GM21390 (cell line): ENCODE results near the gene PEX14.

Experiments used
- ATAC-seq: cut with Tn5 transposase; IDR thresholded peaks from one replicate; pipeline ENCODE4 v1.9.1; 2021; ENCODE audit not compliant: unreplicated experiment

PEX14 gene

DNA sequence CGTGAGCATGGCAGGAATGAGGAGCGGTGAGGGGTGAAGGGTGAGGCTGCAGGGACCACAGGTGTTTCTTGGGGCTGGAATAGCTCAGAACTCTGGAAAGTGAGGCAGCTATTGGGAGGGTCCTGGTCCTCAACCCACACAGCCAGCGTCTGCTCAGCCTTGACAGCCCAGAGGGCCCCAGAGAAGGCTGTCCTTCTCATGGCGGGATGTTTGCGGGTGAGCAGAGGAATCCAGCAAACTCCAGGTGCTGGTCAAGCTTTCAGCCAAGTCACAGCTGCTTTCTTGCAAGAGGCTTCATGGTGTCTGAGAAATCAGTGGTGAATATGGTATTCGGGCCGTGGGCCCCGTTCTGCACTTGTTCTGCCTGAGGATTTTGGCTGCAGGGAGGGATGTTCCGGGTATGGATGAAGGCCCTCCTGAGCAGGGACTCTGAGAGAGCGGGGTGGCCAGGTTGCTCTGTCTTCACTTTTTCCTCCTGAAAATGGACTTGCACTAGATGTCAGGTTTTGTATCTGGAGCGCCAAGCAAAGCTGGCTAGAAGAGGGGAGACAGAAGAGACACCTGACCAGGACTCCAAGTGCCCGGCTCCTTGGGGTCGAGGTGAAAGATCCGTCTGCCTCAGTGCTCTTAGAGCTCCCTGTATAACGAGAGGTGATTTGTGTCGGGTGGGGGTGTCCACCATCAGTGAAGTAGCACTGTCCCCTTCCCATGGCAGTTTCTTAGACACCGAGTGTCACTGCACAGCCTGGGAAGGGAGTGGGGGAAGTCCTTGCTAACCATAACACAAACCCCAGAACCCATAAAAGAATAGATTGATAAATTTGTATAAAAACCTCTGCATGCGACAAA is 139.9 kb downstream of the PEX14 start:
- ATAC-seq = no peak

DNA sequence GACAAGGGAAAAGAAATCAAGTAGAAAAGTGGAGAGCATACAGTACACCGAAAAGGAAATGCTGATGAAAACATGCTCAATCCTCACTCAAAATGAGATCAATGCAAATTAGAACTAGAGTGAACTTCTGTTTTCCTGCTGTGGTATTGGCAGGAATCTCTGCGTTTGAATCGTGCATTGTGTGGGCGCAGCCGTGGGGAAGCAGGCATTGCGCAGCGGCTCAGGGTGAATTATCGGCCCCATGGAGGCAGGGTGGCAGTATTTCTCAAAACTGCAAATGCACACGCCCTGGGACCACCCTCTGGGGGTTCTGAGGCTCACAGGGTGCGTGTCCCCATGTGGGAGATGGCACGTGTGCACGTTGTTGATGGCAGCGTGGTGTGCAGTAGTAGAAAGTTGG is 140.6 kb downstream of the PEX14 start:
- ATAC-seq = no peak

DNA sequence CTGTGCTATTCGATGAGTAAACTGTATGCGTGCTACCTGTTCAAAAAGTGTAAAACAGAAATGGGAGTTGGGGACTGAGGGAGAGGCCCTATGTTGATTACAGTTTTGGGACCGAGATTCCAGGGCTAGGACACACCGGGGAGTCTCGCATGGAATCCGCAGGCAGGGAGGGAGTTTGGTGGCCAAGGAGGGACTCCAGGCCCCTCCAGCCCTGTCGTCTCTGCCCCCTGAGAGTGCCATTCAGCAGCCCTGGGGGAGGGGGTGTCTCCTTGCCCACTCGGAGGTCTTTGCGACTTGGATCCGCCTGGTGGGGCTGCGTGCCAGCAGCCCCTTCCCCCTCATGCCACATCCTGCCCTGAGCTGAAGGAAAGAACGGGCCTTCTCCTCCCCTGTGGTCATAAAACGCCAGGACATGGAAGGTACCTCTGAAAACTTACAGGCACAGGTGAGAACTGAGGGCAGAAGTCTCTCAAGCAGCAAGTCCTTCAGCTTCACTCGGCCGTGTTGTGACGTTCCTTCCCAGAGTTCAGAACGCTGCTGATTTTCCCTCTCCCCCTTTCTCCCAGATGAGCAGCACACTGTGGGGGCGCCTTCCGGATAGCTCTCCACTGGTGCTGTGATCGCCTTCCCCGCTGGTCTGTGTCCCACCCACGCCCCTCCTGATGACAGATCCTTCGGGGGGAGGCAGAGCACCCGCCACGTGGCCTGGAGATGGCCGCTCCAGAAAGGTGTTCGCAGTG is 141.4 kb downstream of the PEX14 start:
- no peak for ATAC-seq

DNA sequence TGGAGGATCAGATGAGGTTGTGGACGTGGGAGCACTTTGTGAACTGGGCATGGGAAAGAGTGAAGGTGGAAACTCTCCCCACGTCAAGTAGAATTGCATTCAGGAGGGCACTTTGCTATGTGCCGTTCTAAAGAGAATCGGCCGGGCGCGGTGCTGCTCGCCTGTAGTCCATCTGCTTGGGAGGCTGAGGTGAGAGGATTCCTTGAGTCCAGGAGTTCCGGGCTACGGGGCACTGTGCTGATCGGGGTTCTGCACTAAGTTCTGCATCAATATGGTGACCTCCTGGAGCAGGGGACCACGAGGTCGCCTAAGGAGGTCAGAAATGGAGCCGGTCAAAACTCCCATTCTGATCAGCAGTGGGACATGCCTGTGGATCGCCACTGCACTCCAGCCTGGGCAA is 141.9 kb downstream of the PEX14 start:
- no peak for ATAC-seq

DNA sequence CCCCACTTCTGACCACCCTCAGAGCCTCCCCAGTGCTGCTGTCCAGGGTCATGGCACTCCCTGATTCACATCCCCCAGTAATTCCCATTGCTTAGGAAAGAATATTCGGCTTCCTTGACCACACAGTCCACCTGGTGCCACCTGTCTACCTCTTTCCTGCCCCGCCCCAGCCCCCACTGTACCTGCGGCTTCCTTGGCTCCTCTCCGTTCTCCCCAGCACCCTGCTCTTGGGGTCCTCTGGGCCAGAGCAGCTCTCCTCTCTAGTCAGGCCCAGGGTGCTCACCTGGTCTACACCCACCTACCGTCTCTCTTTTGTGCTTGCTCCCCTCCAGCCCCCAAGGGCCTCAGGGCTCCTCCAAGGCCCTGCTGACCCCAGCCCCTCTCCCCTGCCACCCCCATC is 142.6 kb downstream of the PEX14 start:
- no peak for ATAC-seq

DNA sequence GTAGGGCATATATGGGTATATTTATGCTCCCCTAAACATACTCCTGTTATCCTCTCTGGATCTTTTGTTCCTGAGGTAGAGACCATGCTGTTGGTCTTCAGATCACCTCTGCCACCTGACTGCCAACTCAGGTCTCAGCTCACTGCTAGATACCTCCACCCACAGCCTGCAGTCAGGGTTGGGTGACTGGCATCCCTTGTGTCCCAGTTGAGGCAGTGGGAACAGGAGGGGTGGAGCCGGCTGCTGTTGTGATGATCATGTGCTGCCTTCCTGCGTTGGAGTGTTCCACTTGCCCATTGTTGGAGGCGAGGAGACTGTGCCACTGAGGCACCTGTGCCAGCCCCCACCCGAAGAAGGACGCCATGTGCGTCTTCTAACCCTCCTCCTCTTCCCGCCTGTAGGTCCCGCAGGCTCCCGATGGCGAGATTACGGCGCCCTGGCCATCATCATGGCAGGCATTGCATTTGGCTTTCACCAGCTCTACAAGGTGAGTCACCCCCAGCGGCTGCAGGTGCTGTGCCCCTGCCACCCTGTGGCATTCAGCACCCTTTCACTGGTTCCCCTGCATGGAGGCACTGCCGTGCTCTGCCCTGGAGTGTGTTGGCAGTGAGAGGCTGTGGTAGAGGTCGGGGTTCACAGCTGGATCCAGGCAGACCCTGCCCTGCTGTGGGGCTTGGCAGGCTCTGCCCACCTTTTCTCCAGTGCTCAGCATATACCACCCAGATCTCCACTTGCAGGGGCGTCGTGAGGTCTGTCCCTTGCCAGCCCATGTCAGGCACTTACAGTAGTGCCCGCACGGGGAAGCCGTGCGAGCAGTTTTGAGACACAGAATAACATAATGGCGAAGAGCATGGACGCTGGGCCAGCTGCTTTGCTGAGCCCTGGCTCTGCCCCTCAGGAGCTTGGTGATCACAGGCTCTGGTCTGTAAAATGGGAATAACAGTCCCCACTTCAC is 143.5 kb downstream of the PEX14 start:
- no peak for ATAC-seq

DNA sequence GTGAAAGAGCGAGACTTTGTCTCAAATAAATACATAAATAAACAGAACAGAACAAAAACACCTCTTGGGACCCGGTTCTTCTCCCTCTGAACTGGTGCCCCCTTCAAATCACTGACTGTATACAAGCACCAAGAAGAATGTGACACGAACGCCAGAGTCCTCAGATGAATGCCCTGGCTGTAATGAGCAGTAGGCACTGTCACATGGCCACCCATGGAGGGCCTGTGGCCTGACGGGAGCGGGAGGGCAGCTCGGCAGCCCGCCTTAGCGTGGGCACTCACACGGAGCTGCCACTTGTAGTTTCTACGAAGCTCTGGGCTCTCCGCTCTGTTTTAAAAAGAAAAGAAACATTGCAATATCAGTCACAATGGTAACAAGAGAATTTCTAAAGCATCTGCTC is 146.0 kb downstream of the PEX14 start:
- no peak for ATAC-seq

DNA sequence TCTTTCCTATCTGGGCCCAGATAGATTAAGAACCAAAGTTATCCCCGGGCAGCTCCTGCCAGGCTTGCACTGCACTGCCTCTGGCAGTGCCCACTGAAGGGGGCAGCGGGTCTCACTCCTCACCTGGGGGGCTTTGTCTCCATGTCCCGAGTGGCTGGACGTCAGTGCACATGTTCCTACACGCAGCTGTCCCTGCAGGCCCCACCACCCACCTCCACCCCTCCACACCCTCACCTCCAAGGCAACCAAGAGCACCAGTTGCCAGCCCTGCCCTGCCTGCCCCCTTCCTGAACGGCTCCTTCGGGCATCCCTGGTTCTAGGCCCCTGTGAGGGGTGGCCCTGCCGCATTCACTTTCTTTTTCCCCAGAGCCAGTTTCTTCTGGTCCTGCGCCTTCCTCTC is 147.2 kb downstream of the PEX14 start:
- ATAC-seq = no peak

DNA sequence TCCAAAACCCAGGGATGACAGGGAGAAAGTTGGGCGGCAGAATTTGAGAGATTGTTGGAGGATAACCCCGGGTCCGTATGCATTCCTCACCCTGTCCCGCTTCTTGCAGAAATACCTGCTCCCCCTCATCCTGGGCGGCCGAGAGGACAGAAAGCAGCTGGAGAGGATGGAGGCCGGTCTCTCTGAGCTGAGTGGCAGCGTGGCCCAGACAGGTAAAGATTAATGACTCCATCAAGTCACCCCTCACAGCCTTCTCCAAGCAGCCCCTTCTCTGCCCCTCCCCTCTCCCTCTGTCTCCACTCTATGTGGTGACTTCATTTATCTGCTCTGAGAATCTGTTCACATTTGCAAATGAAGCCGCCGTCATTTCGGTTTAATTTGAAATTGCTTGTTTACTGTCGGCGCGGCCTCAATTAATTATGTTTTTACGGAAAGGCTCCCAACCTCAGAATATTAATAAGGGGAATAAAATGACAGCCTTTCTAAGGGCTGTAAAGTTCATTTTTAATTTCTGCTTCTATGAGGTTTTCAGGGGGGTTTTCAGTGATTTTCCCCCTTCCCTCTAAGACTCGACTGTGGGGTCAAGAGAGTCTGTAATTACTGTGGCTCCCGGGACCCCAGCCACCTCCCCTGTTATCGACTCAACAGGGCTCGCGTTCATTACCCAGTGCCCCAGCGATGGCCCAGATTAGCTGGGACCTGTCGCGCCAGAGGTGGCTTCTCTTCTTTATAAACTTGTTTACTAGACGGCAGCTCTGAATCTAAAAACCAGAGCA is 148.3 kb downstream of the PEX14 start:
- no peak for ATAC-seq

DNA sequence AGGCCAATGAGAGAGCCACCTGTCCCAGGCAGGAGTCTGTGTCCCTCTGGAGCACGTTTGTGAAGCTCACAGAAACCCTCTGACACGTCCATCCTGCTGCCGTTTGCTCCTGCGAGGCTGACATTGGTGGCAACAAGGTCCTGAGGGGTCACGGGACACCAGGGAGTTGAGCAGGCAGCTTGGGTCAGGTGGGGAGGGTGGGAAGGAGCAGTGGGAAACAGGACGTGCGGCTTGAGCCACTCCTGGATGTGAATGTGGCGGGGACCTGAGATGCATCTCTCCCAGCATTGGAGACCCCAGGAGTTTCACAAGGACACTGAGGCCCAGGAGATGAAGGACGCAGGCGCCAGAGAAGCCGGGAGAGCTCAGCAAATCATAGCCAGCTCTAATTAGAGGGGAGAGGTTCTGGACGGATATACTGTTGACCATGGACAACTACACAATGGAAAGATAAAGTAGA is 149.0 kb downstream of the PEX14 start:
- ATAC-seq = no peak

DNA sequence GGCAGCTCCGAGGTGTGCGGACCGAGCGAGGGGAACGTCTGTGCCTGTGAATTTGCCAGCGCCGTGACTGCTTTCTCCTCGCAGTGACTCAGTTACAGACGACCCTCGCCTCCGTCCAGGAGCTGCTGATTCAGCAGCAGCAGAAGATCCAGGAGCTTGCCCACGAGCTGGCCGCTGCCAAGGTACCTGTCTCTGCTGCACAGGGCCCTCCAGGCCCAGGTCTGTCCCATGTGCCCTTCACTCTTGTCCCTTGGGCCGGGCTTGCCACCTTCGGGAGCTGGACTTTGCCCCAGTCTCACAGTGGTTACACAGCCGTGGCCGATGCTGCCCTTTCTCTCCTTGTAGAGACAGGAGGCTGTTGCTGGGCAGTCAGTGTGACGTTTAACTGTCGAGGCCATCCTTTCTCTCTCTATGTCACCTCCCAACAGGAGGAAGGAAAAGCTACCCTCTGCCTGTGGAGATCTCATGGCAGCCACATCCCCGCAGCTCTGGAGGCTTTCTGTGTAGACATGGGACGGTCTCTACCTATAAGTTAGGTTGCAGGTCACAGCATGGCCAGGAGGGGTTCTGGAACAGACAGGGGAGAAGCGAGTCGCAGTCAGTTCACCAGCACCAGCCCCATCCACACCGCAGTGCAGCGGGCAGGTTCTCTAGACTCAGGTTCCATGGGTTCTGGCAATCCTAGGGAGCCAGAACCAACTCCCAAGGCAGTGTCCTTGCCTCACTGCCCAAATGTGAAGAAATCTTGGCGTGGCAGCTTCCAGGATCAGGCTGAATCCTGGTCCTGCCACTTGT is 149.7 kb downstream of the PEX14 start:
- no peak for ATAC-seq

DNA sequence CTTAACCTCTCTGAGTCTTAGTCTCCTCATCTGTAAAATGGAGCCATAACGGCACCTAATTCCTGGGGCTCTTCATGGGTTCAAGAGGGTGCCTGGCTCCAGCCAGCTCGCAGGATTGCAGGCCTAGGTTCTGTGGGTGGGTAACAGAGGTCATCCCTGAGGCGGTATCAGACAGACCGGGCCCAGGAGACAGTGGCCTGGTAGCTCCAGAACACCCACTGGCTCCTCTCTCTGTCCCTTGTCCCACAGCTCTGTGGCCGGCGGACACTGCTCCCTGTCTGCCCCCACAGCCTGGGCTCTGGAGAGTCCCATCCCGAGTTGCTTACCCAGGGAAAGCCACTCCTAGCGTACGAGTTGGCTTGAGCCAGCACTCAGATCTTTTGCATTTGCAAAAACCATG is 150.3 kb downstream of the PEX14 start:
- no peak for ATAC-seq

DNA sequence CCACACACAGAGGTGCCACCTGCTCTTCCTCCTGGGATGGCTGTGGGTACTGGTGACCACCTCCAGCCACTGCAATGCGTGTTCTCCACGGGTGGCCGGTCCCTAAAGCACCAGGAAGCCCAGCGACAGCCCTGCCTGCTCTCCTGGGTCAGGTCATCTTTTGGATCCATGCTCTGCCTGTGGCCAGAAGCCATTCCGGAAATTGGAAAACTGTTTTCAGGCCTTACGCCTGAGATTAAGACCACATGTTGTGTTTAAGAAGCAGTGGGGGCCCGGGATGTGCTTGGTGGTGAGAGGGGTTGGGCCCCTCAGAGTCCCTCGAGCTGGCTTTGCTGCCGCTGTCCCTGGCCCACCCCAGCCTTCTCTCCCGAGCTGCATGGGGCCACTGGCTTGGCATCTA is 150.8 kb downstream of the PEX14 start:
- no peak for ATAC-seq

DNA sequence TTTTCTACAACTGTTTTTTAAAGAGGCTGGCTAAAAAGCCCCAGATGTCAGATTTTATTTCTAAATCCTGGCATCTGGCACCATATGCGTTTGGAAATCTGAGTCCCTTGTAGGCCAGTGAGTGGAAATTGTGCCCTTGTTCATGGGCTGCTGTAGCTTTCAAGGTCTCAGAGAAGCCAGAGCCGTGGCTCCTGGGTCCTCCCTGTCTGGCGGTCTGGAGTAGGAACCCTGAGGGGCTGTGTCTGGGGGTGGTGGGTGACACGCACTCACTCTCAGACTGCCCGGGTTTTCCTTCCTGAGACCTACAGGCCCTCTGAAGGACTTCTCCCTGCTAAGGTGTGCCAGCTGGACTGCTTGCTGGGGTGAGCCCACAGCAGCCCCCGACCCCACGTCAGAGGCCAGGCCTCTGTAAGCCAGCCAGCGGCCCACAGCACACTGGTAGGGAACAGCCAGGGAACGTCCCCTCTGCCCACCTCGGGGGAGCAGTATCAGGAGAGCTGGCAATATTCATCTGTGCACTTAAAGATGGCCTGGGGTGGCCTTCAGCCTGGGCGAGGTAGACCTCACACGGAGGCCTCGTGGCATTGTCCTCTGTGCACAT is 151.5 kb downstream of the PEX14 start:
- ATAC-seq = no peak

DNA sequence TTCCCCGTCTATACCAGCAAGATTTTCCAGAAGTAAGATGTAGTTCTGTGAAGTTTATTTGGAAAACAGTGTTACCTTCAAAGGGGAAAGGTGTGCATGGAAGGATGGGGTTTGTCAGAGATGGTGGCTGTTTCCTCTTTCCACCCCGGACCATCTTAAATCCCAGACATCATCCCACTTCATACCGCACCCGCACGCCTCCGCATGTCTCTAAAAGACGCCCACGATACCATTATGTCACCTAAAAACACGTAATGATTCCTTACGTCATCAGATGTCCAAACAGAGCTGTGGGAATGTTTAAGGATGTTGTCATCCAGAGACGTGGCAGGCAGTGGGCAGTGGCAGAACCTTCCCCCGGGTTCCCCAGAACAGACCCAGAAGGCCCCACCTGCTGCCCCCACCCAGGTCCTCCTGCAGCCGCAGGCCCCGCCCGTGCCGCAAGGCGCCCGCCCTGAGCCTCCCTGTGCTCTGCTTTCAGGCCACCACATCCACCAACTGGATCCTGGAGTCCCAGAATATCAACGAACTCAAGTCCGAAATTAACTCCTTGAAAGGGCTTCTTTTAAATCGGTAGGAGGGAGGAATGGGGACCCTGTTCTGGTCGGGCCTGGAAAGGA is 152.2 kb downstream of the PEX14 start:
- ATAC-seq = no peak

DNA sequence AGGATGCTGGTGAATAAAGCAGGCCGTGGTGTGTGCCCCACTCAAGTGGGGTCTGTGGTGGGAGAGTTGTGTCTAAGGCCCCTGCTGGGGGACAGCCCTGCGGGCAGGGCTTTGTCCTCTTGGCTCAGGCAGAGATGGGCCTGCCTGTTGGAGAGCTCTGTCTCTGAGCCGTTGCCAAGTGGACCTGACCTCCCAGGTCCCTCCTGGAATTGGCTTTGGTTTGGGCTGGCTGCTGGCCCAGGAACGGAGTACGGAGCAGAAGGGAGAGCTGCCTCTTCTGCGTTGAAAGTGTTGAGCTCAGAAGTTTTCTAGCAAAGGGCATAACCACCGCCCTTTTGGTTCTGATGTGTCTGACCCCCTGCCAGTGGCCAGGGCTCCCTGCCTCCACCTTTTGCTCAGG is 153.9 kb downstream of the PEX14 start:
- no peak for ATAC-seq

DNA sequence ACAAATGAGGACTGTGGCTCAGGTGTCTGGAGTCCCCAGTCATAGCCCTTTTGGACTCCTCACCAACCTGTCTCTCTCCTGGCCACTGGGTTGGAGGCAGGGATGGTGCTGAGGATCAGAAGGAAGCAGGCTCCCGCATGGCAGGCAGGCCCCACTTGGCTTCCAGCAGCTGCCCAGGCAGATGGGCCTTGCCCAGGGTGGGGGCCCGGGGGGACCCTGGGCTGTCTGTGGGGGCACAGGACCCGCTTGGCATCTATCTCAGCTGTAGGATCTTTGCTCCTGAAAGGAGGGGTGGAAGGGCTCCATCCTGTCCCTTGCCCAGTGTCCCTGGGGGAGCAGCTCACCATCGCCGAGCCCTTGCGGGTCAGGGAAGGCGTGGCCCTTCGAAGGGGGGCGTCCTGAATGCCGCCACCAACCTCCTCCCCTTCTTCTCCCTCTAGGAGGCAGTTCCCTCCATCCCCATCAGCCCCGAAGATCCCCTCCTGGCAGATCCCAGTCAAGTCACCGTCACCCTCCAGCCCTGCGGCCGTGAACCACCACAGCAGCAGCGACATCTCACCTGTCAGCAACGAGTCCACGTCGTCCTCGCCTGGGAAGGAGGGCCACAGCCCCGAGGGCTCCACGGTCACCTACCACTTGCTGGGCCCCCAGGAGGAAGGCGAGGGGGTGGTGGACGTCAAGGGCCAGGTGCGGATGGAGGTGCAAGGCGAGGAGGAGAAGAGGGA is 154.5 kb downstream of the PEX14 start:
- no peak for ATAC-seq
